ENCODE measurements around the gene PLS3. TPM values are rescaled to one million over a fixed set of nuclear protein-coding genes. Genes with fewer than 3 reads are reported as not detected.
A peak's percentile ranks its signal among the peaks of the same experiment; 100 is the strongest.

PLS3 gene
- total and polyA plus RNA-seq, 2 of the 13 experiments (the other 11 are each of a cell fraction or from before 2014, with no cell fraction given), result 55.7 to 99.9 TPM

DNA sequence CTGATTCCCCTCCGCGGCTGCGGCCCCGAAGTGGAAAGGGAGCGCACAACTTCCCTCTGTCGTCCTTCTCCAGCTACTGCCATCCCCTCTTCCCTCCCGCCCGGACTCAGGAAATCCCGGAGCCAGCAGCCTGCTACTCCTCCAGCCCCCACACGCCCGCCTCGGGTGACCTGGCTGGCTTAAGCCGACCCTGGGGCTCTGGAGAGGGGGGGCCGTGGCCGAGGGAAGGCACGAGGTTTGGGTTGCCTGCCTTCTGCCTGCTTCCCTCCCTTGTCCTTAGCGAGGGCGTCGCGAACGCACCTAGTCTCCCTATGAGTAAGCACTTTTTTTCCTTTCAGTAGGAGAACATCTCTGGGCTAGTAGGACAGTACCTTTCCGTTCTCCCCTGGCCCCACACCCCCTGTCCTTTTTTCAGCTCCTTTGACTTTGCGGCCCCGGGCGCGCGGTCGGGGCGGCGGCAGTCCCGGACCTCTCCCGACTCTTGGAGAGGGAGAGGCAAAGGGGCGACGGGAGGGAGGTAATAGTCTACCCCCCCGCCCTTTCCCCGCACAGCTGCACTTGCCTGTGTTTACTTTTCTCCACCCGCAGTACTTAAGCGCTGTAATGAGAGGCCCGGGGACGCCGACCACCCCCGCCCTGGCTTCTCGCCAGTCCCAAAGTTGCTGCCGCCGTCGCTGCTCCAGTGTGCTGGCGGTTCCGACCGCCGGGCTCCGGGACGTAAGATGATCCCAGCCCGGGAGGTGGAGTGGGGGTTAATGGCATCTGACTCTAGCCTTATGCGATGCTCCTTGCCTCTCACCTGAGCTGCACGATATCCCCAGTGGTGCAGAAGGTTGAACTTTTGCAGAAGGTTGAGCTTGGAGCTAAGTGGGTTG, 868 bp downstream of the PLS3 start (continued):
- TF ChIP-seq, protein P1, sequence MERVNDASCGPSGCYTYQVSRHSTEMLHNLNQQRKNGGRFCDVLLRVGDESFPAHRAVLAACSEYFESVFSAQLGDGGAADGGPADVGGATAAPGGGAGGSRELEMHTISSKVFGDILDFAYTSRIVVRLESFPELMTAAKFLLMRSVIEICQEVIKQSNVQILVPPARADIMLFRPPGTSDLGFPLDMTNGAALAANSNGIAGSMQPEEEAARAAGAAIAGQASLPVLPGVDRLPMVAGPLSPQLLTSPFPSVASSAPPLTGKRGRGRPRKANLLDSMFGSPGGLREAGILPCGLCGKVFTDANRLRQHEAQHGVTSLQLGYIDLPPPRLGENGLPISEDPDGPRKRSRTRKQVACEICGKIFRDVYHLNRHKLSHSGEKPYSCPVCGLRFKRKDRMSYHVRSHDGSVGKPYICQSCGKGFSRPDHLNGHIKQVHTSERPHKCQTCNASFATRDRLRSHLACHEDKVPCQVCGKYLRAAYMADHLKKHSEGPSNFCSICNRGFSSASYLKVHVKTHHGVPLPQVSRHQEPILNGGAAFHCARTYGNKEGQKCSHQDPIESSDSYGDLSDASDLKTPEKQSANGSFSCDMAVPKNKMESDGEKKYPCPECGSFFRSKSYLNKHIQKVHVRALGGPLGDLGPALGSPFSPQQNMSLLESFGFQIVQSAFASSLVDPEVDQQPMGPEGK (CRISPR knock-in tag; IDR thresholded peaks at IDR 0.05), result peak; percentile 38; the same call in 1 of the 2 replicates
- no peak for TF ChIP-seq ZNF431 (CRISPR knock-in tag; IDR thresholded peaks at IDR 0.05; ENCODE audit: borderline replicate concordance, low read depth)
- no peak for TF ChIP-seq HDAC6 (IDR thresholded peaks at IDR 0.05; ENCODE audit: low read depth, low read length)
- TF ChIP-seq ZNF350 (CRISPR knock-in tag; IDR thresholded peaks at IDR 0.05; ENCODE audit: borderline replicate concordance, low read depth), result 0 out of 2 replicates have a peak, but pooled peaks have one; percentile 21
- peak; percentile 8; the same call in 1 of the 2 replicates for TF ChIP-seq SIN3A (IDR thresholded peaks at IDR 0.05; ENCODE audit: borderline replicate concordance, low read depth, low read length)
- no peak for TF ChIP-seq SRSF1 (optimal IDR thresholded peaks at IDR 0.05; ENCODE audit: low read depth, low read length)
- TF ChIP-seq KDM3A (CRISPR knock-in tag; IDR thresholded peaks at IDR 0.05; ENCODE audit: low read depth), result no peak
- TF ChIP-seq, protein P2, sequence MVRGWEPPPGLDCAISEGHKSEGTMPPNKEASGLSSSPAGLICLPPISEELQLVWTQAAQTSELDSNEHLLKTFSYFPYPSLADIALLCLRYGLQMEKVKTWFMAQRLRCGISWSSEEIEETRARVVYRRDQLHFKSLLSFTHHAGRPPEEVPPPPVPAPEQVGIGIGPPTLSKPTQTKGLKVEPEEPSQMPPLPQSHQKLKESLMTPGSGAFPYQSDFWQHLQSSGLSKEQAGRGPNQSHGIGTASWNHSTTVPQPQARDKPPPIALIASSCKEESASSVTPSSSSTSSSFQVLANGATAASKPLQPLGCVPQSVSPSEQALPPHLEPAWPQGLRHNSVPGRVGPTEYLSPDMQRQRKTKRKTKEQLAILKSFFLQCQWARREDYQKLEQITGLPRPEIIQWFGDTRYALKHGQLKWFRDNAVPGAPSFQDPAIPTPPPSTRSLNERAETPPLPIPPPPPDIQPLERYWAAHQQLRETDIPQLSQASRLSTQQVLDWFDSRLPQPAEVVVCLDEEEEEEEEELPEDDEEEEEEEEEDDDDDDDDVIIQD (CRISPR knock-in tag; IDR thresholded peaks at IDR 0.05; ENCODE audit: low read depth), result no peak
- TF ChIP-seq TRIM24 (CRISPR knock-in tag; IDR thresholded peaks at IDR 0.05), result no peak
- TF ChIP-seq ZNF234 (CRISPR knock-in tag; conservative IDR thresholded peaks at IDR 0.05), result no peak
- TF ChIP-seq ZBTB38 (CRISPR knock-in tag; IDR thresholded peaks at IDR 0.05), result no peak
- no peak for TF ChIP-seq IRX3 (CRISPR knock-in tag; IDR thresholded peaks at IDR 0.05; ENCODE audit: borderline replicate concordance, low read depth)
- TF ChIP-seq CENPT (CRISPR knock-in tag; IDR thresholded peaks at IDR 0.05; ENCODE audit: low read depth), result no peak
- TF ChIP-seq ZNF264 (CRISPR knock-in tag; IDR thresholded peaks at IDR 0.05), result no peak
- TF ChIP-seq, protein P3, sequence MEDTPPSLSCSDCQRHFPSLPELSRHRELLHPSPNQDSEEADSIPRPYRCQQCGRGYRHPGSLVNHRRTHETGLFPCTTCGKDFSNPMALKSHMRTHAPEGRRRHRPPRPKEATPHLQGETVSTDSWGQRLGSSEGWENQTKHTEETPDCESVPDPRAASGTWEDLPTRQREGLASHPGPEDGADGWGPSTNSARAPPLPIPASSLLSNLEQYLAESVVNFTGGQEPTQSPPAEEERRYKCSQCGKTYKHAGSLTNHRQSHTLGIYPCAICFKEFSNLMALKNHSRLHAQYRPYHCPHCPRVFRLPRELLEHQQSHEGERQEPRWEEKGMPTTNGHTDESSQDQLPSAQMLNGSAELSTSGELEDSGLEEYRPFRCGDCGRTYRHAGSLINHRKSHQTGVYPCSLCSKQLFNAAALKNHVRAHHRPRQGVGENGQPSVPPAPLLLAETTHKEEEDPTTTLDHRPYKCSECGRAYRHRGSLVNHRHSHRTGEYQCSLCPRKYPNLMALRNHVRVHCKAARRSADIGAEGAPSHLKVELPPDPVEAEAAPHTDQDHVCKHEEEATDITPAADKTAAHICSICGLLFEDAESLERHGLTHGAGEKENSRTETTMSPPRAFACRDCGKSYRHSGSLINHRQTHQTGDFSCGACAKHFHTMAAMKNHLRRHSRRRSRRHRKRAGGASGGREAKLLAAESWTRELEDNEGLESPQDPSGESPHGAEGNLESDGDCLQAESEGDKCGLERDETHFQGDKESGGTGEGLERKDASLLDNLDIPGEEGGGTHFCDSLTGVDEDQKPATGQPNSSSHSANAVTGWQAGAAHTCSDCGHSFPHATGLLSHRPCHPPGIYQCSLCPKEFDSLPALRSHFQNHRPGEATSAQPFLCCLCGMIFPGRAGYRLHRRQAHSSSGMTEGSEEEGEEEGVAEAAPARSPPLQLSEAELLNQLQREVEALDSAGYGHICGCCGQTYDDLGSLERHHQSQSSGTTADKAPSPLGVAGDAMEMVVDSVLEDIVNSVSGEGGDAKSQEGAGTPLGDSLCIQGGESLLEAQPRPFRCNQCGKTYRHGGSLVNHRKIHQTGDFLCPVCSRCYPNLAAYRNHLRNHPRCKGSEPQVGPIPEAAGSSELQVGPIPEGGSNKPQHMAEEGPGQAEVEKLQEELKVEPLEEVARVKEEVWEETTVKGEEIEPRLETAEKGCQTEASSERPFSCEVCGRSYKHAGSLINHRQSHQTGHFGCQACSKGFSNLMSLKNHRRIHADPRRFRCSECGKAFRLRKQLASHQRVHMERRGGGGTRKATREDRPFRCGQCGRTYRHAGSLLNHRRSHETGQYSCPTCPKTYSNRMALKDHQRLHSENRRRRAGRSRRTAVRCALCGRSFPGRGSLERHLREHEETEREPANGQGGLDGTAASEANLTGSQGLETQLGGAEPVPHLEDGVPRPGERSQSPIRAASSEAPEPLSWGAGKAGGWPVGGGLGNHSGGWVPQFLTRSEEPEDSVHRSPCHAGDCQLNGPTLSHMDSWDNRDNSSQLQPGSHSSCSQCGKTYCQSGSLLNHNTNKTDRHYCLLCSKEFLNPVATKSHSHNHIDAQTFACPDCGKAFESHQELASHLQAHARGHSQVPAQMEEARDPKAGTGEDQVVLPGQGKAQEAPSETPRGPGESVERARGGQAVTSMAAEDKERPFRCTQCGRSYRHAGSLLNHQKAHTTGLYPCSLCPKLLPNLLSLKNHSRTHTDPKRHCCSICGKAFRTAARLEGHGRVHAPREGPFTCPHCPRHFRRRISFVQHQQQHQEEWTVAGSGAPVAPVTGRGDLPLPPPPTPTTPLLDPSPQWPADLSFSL (CRISPR knock-in tag; IDR thresholded peaks at IDR 0.05), result no peak
- TF ChIP-seq, protein P4, sequence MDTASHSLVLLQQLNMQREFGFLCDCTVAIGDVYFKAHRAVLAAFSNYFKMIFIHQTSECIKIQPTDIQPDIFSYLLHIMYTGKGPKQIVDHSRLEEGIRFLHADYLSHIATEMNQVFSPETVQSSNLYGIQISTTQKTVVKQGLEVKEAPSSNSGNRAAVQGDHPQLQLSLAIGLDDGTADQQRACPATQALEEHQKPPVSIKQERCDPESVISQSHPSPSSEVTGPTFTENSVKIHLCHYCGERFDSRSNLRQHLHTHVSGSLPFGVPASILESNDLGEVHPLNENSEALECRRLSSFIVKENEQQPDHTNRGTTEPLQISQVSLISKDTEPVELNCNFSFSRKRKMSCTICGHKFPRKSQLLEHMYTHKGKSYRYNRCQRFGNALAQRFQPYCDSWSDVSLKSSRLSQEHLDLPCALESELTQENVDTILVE (CRISPR knock-in tag; IDR thresholded peaks at IDR 0.05), result no peak
- TF ChIP-seq ESRRA (CRISPR knock-in tag; IDR thresholded peaks at IDR 0.05; ENCODE audit: low read depth), result no peak
